Esophagus muscularis mucosa (tissue), 3 donors: Measurements from ENCODE around the gene PDCD5.

Experiments
- POLR2AphosphoS5 ChIP-seq, 2 donors: sonication (generic); formaldehyde crosslinking; IDR thresholded peaks; one replicate each; pipeline ENCODE4 v1.6.1; 2017; ENCODE audit warnings: antibody characterized with exemption in 2 of 2
- TF ChIP-seq, protein P1 (sequence below), 3 experiments: fragments of 200-600 bp in 2 of 3; fragments of 450-650 bp in 1 of 3; sonication (generic) in 2 of 3; IDR thresholded peaks; one replicate each; pipeline ENCODE4 v1.5.1; 2017 to 2019; ENCODE audit warnings: antibody characterized with exemption in 3 of 3, mild to moderate bottlenecking in 2 of 3, moderate library complexity in 1 of 3

GRCh38 chr19:32595491-32595890 is 14.5 kb downstream of the PDCD5 start:
- no peak for TF ChIP-seq POLR2AphosphoS5 (IDR thresholded peaks at IDR 0.05)
- TF ChIP-seq, protein P1, sequence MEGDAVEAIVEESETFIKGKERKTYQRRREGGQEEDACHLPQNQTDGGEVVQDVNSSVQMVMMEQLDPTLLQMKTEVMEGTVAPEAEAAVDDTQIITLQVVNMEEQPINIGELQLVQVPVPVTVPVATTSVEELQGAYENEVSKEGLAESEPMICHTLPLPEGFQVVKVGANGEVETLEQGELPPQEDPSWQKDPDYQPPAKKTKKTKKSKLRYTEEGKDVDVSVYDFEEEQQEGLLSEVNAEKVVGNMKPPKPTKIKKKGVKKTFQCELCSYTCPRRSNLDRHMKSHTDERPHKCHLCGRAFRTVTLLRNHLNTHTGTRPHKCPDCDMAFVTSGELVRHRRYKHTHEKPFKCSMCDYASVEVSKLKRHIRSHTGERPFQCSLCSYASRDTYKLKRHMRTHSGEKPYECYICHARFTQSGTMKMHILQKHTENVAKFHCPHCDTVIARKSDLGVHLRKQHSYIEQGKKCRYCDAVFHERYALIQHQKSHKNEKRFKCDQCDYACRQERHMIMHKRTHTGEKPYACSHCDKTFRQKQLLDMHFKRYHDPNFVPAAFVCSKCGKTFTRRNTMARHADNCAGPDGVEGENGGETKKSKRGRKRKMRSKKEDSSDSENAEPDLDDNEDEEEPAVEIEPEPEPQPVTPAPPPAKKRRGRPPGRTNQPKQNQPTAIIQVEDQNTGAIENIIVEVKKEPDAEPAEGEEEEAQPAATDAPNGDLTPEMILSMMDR (IDR thresholded peaks at IDR 0.05), result no peak
